ENCODE data around the gene SKIC2.
"Not testable (repeated sequence)": the region's sequence is repeated elsewhere in the genome, so short reads cannot be mapped to it uniquely, and the experiment has no call there.

SKIC2 gene

DNA sequence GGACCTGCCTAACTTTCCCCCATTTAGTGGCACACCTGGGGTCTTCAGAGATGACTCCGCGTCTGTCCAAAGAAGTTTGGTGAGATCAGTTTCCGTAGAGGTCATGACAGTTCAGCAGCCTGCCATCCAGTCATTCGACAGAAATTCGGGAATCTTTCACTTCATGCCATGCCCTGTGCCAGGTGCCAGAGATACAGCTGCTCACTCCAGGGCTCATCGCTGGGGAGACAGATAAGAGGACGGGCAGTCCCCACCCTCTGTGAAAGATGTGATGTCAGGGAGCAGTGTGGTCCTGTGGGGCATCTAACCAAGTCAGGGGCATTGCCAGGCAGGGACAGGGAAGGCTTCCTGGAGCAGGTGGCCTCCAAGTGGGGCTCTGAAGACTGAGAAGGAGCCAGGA is 44.3 kb downstream of the SKIC2 start:
- DNase-seq (ENCODE audit: low read depth in 1 of 2, low spot score in 1 of 2): not testable (repeated sequence)

- DNase-seq (ENCODE audit: low read depth in 1 of 2, low spot score in 1 of 2): not testable (repeated sequence)
These were observed 45.4 kb downstream of the SKIC2 start for GRCh38 chr6:32004393-32004792.

DNA sequence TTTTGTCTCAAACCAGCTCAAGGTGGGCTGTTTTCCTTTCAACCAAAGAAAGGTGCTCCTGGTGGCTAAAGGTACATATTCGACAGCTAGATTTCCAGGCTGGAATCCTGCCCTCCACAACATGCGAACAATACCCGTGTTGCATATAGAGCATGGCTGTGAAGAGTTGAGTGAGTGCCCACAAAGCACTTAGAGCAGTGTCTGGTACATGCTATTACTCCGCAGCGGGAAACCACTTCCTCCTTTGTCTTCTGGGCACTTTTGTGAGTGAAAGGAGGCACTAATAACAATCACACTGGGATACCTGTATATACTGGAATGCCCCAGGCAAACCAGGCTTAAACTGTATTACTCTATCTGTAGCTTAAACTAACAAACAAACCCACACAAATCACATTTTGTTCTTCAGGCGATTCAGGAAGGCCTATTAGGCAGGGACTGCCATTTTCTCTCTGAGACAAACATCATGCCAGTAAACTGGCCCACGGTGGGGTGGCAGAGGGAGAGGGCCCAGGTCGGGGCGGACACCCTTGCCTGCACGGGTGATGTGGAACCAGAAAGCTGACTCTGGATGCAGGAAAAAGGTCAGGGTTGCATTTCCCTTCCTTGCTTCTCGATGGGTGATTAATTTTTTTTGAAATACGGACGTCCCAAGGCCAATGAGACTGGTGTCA is 46.0 kb downstream of the SKIC2 start:
- not testable (repeated sequence) for DNase-seq (ENCODE audit: low read depth in 1 of 2, low spot score in 1 of 2)

GRCh38 chr6:32005538-32005880 is 46.5 kb downstream of the SKIC2 start:
- DNase-seq (ENCODE audit: low read depth in 1 of 2, low spot score in 1 of 2): not testable (repeated sequence)

DNA sequence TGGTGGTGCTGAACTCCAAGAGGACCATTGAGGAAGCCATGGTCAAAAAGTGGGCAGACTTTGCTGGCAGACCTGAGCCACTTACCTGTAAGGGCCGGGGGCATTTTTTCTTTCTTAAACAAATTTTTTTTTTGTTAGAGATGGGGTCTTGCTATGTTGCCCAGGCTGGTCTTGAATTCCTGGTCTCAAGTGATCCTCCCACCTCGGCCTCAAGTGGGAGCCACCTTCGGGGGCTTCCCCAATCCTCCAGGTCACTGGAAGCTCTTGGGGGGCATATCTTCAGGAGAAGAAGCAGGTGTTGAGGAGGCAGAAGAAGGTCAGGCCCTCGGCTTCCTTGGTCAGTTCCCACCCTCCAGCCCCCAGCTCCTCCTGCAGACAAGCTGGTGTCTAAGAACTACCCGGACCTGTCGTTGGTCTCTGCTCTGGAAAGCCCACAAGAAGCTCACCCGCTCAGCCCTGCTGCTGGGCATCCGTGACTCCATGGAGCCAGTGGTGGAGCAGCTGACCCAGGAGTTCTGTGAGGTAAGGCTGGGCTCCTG is 47.1 kb downstream of the SKIC2 start:
- DNase-seq (ENCODE audit: low read depth in 1 of 2, low spot score in 1 of 2): not testable (repeated sequence)

- DNase-seq (ENCODE audit: low read depth in 1 of 2, low spot score in 1 of 2): not testable (repeated sequence)
These were observed 48.1 kb downstream of the SKIC2 start for GRCh38 chr6:32007086-32007485.

- not testable (repeated sequence) for DNase-seq (ENCODE audit: low read depth in 1 of 2, low spot score in 1 of 2)
These were observed 49.1 kb downstream of the SKIC2 start for GRCh38 chr6:32008037-32008436.

- DNase-seq (ENCODE audit: low read depth in 1 of 2, low spot score in 1 of 2): not testable (repeated sequence)
These were observed 49.6 kb downstream of the SKIC2 start for GRCh38 chr6:32008616-32009015.

- not testable (repeated sequence) for DNase-seq (ENCODE audit: low read depth in 1 of 2, low spot score in 1 of 2)
These were observed 50.6 kb downstream of the SKIC2 start for GRCh38 chr6:32009537-32009936.

DNA sequence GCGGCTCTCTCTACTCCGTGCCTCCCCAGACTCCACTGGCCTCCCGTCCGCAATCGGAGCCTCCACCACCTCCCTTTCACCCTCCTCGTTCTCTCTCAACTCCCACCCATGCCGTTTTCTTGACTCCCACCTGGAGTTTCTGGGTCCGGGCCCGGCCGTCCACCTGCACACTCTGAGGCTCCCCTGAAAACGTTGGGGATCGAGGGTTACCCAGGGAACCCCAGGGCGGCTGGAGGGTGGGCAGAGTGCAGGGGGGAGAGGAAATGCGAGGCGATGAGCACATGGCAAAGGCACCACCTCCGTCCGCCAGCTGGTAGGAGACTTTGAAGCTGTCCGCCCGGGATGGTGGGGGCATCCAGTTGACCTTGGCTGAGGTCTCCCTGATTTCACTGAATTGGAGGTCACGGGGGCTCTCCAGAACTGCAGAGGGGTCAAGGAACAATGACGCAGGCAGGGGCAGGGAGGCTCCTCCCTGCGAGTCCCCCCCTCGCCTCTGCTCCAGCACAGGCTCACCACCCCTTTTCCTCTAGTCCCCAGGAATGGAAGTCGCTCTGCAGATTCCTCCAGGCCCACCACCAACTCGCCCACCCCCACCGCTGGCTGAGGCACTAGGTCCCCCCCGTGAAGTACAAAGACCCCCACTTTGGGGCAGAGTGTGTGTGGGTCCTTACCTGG is 52.0 kb downstream of the SKIC2 start:
- DNase-seq (ENCODE audit: low read depth in 1 of 2, low spot score in 1 of 2): not testable (repeated sequence)

DNA sequence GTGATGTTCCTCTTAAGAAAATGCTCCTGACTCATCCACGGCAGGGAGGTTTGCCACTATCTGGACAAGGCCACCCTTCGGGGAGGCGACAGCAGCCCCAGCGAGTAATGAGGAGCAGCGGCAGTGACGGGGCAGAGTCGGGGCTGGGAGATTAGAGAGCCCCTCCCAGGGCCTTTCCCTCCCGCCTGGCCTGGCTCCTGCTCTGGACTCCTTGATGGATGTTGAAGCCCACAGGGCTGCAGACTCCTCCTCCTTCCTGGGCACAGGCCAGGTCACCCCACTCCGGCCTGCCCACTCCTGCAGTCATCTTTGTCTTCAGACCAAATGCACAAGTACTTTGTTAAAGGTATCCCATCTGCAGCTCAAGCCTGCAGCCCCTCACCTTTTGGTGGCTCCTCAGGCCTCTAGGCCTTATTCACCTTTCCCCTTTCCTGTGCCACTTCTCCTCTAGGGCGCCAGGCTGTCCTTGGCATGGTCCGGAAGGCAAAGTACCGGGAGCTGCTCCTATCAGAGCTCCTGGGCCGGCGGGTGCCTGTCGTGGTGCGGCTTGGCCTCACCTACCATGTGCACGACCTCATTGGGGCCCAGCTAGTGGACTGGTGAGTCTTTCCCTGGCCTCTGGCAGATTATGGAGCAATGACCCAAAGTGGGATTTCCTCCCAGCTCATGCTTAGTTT is 54.1 kb downstream of the SKIC2 start:
- DNase-seq (ENCODE audit: low read depth in 1 of 2, low spot score in 1 of 2): not testable (repeated sequence)

- DNase-seq (ENCODE audit: low read depth in 1 of 2, low spot score in 1 of 2): not testable (repeated sequence)
These were observed 54.8 kb downstream of the SKIC2 start for GRCh38 chr6:32013738-32014137.

DNA sequence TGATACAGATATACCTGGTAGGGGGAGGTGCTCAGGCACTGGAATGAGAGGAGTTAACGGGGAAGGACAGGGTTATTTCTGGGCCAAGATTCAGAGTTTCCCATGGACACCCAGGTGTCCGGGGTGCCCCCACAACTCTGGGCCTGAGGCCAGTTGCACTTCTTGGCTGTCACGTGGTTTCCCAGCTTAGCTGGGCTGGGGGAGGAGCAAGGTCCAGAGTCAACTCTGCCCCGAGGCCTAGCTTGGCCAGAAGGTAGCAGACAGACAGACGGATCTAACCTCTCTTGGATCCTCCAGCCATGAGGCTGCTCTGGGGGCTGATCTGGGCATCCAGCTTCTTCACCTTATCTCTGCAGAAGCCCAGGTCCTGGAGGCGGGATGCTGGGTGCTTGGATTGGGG is 55.6 kb downstream of the SKIC2 start, which contains the start of gene C4B:
Gene C4B, plus strand, starts transcription at position 249 of the 400 bp plus-strand sequence. Its CDS starts 51 bp downstream, at position 300.
- DNase-seq (ENCODE audit: low read depth in 1 of 2, low spot score in 1 of 2): not testable (repeated sequence)
